NCI-H2107 treated with DMSO at 0.1 percent for 48 hours (cell line): ENCODE results near the gene RPS15.

ENCODE experiments used
- DNase-seq: peaks from one replicate; lab custom pipeline; 2025; ENCODE audit not compliant: unreplicated experiment; lab: John Stamatoyannopoulos, UW

RPS15 gene

GRCh38 chr19:1481893-1482360 lies 43.7 kb downstream of the RPS15 start:
- no peak for DNase-seq

GRCh38 chr19:1482361-1483130 lies 44.4 kb downstream of the RPS15 start:
- no peak for DNase-seq

- DNase-seq: no peak
Measured at GRCh38 chr19:1483131-1483978, 45.2 kb downstream of the RPS15 start.

GRCh38 chr19:1483979-1484428 lies 45.8 kb downstream of the RPS15 start:
- no peak for DNase-seq

- DNase-seq: no peak
Measured at GRCh38 chr19:1486720-1487575, 48.8 kb downstream of the RPS15 start.

GRCh38 chr19:1487576-1488281 lies 49.5 kb downstream of the RPS15 start:
- no peak for DNase-seq

- no peak for DNase-seq
Measured at GRCh38 chr19:1488282-1488601, 50.0 kb downstream of the RPS15 start.

GRCh38 chr19:1489463-1490310 lies 51.5 kb downstream of the RPS15 start:
- DNase-seq: no peak
